Gastrocnemius medialis (tissue), 4 donors: ENCODE results near the gene PRDM15.

ENCODE experiments used
- POLR2A ChIP-seq, 2 donors: fragments of 450-650 bp; IDR thresholded peaks; one replicate each; pipeline ENCODE4 v1.6.1; 2017; ENCODE audit warnings: antibody characterized with exemption in 2 of 2, mild to moderate bottlenecking in 2 of 2, moderate library complexity in 2 of 2
- TF ChIP-seq, protein P1 (sequence below), 5 experiments: fragments of 450-650 bp in 3 of 5; fragments of 200-600 bp in 2 of 5; sonication (generic) in 2 of 5; IDR thresholded peaks in 4 of 5; conservative IDR thresholded peaks in 1 of 5; 1 replicate in 4 of 5; 2 replicates in 1 of 5; pipeline ENCODE4 v1.5.1; 2016 to 2019; ENCODE audit warnings: antibody characterized with exemption in 5 of 5, mild to moderate bottlenecking in 3 of 5, moderate library complexity in 3 of 5

DNA sequence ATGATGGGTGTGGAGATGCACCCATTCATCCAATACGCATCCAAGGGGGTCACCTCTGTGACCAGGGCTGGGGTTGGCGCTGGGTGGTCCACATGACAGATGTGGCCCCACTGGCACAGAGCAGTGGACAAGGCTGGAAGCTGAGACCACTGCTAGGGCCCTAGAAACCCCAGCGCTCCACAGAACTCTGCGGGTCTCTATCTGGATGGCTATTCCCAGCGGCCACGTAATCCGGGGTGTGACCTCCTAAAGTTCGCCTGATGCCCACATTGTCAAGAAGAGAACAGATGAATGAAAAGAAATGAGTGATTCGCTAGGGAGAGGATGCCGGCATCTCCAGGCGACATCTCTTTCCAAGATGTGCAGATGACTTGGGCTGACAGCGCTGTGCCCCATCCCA is 55.2 kb downstream of the PRDM15 start:
- TF ChIP-seq, protein P1, sequence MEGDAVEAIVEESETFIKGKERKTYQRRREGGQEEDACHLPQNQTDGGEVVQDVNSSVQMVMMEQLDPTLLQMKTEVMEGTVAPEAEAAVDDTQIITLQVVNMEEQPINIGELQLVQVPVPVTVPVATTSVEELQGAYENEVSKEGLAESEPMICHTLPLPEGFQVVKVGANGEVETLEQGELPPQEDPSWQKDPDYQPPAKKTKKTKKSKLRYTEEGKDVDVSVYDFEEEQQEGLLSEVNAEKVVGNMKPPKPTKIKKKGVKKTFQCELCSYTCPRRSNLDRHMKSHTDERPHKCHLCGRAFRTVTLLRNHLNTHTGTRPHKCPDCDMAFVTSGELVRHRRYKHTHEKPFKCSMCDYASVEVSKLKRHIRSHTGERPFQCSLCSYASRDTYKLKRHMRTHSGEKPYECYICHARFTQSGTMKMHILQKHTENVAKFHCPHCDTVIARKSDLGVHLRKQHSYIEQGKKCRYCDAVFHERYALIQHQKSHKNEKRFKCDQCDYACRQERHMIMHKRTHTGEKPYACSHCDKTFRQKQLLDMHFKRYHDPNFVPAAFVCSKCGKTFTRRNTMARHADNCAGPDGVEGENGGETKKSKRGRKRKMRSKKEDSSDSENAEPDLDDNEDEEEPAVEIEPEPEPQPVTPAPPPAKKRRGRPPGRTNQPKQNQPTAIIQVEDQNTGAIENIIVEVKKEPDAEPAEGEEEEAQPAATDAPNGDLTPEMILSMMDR (IDR thresholded peaks at IDR 0.05 in 4 of 5, conservative IDR thresholded peaks at IDR 0.05 in 1 of 5): no peak
- no peak for TF ChIP-seq POLR2A (IDR thresholded peaks at IDR 0.05)
